Measurements from ENCODE around the gene TYSND1.
"Not testable (repeated sequence)": the region's sequence is repeated elsewhere in the genome, so short reads cannot be mapped to it uniquely, and the experiment has no call there.

The TYSND1 gene

DNA sequence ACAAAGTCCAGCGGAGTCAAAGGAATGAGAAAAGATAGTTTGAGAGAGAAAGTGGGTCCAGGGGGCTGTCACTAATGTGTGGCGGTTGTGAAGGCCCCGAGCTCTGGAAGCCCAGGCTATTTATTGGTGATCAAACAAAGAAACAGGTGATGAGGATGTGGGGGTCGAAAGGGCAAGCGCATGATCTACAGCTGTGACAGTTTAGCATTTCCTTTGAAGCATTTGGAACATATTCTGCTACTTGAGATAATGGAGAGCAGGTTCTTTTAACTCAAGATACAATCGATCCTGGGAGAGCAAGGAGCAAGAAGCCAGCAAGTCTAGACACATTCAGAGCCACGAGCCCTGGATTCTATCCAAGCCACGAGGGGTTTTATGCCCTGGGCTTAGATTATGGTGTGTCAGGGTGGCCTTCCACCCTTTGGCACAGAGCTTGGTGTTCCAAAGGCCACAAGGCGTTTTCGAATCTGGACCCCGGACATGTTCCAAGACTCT lies 45.4 kb downstream of the TYSND1 start:
- DNase-seq = not testable (repeated sequence)

DNA sequence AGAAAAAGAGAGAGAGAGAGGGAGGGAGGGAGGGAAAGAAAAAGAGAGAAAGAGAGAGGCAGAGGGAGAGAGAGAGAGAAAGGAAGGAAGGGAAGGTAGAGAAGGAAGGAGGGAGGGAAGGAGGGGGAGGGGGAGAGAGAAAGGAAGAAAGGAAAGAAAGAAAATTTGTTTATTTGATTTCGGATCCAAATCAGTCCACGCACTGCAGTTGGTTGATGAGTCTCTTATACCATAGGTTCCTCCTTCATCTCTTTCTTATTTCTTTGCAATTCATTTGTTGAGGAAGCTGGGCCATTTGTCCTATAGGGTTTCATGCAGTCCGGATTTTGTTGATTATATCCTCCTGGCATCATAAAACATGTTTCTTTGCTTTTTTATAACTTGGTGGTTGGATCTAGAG lies 48.2 kb downstream of the TYSND1 start:
- DNase-seq = no peak

DNA sequence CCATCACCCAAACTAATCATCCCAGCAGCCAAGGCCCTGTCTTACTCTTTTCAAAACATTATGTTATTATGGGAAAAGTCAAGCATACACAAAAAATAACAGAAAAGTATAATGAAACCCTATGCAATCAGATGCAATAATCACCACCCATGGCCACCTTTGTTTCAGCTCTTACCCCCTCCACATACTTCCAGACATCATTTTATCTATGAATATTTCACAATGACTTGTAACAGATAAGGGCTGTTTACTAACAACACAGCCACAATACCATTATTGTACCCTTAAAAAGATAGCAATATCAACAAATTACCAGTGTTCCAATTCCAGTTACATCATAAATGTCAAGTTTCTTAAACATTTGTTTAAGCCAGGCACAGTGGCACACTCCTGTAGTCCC lies 49.0 kb downstream of the TYSND1 start:
- DNase-seq = no peak

DNA sequence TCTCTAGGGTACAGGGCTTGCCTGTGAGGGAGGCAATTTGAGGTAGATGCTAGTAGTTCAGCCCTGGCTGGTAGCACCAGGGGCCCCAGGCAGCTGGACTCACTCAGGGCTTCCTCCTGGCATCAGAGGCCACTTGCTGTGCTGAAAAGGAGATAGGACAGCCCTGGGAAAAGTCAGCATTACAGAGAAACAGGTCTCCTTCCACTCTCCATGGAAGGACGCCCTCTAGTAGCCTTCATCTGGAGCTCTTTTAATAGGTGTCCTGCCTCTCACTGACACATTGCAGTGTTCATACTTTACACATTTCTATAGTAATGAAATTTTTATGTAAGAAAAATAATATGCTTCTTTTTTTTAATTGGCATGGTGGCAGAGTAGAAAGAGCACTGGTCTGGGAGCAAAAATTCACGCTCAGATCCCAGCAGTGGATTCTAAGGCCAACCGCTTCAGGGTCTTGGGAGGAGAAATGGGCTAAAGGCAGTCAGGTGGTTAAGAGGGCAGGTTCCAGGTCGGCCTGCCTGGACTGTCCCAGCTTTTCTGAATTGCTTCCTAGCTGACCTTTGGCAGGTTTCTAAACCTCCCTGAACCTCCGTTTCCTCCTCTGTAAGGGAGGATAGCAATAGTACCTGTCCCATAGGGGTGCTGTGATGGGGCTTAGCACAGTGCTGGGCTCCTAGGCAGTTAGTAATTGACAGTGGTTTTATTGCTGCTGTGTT lies 49.6 kb downstream of the TYSND1 start:
- DNase-seq = no peak

DNA sequence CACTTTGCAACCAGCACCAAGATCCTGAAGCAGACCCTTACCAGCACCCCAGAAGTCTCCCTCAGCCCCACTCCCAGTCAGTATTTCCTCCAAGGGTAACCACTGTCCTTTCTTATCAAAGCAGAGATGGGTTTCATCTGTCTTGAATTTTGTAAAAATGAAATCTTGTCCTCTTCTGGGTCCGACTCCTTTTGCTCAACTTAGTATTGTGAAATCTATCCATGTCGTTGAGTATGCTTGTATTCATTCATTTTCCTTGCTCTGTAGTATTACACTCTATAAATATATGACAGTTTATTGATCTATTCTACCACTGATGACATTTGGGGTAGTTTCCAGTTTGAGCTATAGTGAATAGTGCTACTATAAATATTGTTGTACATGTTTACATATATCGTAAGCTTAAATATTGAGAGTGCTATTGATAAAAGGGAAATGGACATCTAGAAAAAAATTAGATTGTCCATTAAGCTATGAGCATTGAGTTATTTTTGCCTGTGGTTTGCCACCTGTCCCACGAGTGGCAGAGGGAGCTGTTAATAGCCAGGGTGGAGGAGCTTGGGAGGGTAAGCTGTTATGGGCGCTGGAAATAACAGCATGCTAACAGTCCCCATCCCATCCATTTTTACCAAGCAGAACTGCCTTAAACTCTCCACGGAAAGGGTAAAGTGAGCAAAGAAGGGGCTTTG lies 50.3 kb downstream of the TYSND1 start:
- no peak for DNase-seq

DNA sequence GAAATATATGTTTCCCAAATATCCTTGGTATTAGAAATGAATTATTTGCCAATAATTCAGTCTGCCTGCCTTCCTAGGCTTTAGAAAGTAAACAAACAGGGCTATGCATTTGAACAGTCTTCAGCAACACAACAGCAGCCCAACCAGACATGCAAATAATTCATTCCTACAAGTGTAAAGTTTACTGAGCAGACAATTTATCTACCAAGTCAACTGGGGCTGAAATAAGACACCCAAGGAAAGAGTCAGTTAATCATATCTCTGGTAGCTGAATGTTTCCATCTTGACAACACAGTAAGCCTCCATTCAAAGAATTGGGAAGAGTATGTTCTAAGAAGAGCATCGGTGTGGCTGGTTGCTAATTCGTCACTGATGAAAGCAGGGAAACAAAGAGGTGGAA lies 52.2 kb downstream of the TYSND1 start:
- DNase-seq = no peak

DNA sequence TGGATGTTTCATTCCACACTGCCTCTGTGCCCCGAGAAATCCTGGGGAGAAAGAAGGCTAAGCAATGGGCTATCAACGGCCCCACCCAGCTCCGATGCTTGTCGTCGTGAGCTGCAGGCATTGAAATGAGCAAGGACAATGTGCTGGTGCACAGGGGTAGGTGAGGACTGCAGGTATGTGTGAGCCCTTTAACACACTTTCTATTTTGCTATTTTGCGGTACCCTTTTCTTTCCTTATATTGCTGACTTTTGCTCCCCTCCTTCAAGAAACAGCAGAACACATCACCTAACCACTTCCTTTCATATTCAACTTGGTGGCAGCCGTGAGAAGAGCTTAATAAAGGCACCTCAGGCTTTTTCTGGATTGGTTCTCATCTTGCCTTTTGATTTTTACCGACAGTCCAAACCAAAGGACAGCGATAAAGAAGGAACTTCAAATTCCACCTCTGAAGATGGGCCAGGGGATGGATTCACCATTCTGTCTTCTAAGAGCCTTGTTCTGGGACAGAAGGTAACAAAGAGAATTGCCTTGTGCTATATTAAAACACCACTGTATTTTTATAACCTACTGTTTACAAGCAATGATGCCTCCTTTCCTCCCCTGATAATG lies 53.1 kb downstream of the TYSND1 start:
- no peak for DNase-seq

DNA sequence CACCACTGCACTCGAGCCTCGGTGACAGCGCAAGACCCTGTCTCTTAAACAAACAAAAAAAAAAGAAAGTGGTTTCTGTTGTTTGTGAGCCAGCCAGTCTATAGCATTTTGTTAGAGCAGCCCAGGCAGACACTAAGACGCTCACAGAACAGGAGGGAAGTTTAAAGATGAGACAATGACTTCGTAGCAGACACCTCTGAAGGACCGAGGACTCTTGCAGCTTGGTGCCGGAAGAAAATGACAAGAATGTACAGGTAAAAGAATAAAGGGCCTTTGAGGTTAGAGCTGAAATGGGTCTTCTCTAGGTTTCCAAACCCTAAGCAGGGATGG lies 54.1 kb downstream of the TYSND1 start:
- DNase-seq = no peak

DNA sequence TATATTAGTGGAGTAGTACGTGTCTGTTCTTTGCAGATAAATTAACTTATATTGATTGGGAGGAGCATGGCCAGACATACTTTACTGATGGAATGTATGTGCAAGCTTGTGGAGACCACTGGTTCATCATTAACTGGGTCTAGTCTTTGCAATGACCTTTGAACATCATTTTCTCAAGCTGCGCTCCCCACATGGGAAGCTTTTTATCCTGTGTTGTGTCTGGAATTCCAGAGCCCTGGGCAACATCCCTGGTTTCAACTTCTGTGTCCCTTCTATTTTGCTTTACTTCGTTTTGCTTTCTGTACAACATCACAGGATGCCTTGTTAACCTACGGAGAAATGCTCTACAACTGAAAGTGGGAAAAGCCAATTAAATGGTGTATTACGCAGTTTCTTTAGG lies 55.5 kb downstream of the TYSND1 start:
- no peak for DNase-seq

DNA sequence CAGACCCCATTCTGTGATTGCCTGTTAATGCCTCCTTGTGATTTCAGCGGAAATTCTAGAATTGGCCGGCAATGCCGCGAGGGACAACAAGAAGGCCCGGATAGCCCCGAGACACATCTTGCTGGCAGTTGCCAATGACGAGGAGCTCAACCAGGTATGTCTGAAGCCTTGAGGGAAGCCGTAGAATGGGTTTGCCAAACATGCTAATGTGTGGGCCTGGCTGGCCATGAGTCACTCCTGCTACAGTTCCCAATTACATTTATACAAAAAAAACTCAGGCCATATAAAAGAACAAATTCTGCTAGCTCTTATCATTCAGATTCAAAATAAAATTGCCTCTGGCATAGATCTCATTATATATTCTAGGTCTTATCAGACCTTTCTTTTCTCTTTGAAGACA lies 56.5 kb downstream of the TYSND1 start:
- DNase-seq = no peak

DNA sequence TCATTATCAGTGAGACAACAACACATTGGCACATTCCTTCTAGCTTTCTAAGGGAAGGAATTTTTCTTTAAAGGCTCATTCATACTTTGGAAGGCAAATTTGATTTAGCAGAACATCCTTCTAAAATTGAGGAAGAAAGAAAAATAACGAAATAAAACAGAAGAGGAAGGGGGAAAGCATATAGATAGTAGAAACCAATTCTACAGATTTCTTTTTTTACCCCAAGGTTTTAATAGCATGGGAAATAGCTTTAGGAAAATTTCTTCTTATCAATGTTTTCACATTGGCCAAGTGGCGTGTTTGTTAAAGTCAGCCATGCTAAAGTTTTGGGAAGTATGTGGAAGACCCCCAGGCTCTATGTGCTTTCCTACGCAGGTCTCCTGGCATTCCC lies 58.2 kb downstream of the TYSND1 start:
- DNase-seq = no peak

Data from RPMI8226 (cell line).